GM21390 (cell line): ENCODE measurements around the gene MYOG.

Source experiments
- ATAC-seq: cut with Tn5 transposase; IDR thresholded peaks from one replicate; pipeline ENCODE4 v1.9.1; 2021; ENCODE audit not compliant: unreplicated experiment

The MYOG gene

GRCh38 chr1:203072911-203073310 lies 12.9 kb downstream of the MYOG start:
- ATAC-seq = no peak

- no peak for ATAC-seq
Measured at GRCh38 chr1:203072002-203072602, 13.7 kb downstream of the MYOG start.

- ATAC-seq = no peak
Measured at GRCh38 chr1:203069030-203069747, 16.6 kb downstream of the MYOG start.

- ATAC-seq = no peak
Measured at GRCh38 chr1:203066965-203067364, 18.8 kb downstream of the MYOG start.

- ATAC-seq = no peak
Measured at GRCh38 chr1:203065986-203066385, 19.8 kb downstream of the MYOG start.

GRCh38 chr1:203065191-203065590 lies 20.6 kb downstream of the MYOG start:
- no peak for ATAC-seq

- no peak for ATAC-seq
Measured at GRCh38 chr1:203063287-203063686, 22.5 kb downstream of the MYOG start.

- ATAC-seq = no peak
Measured at GRCh38 chr1:203060115-203060514, 25.7 kb downstream of the MYOG start.

- no peak for ATAC-seq
Measured at GRCh38 chr1:203059485-203059884, 26.3 kb downstream of the MYOG start.

GRCh38 chr1:203058676-203058935 lies 27.2 kb downstream of the MYOG start:
- no peak for ATAC-seq

- ATAC-seq = no peak
Measured at GRCh38 chr1:203057911-203058675, 27.7 kb downstream of the MYOG start.

GRCh38 chr1:203056516-203056915 lies 29.3 kb downstream of the MYOG start:
- no peak for ATAC-seq

GRCh38 chr1:203056012-203056411 lies 29.8 kb downstream of the MYOG start:
- no peak for ATAC-seq

- no peak for ATAC-seq
Measured at GRCh38 chr1:203055161-203055799, 30.5 kb downstream of the MYOG start.

- no peak for ATAC-seq
Measured at GRCh38 chr1:203054642-203055041, 31.2 kb downstream of the MYOG start.

GRCh38 chr1:203054184-203054583 lies 31.6 kb downstream of the MYOG start:
- no peak for ATAC-seq

- no peak for ATAC-seq
Measured at GRCh38 chr1:203052601-203053000, 33.2 kb downstream of the MYOG start.

- ATAC-seq = no peak
Measured at GRCh38 chr1:203051841-203052324, 33.9 kb downstream of the MYOG start.

GRCh38 chr1:203050826-203051225 lies 35.0 kb downstream of the MYOG start:
- ATAC-seq = no peak

GRCh38 chr1:203049576-203050180 lies 36.1 kb downstream of the MYOG start:
- no peak for ATAC-seq

- no peak for ATAC-seq
Measured at GRCh38 chr1:203049077-203049476, 36.7 kb downstream of the MYOG start.
